Stimulated activated CD8-positive, alpha-beta memory T cell treated with anti-CD3 and anti-CD28 coated beads, Interleukin-4, amount 100 ng/mL, for 4 hours (primary cell): ENCODE results near the gene RFX2.

Experiments used
- DNase-seq, 2 donors: peaks; one replicate each; pipeline ENCODE4 v3.0.0-alpha.2; 2020; ENCODE audit warnings: low read depth in 2 of 2, low spot score in 1 of 2

The RFX2 gene

GRCh38 chr19:6061376-6062130, 48.7 kb downstream of the RFX2 start:
- DNase-seq = no peak

GRCh38 chr19:6060600-6061375, 49.5 kb downstream of the RFX2 start:
- peak in 1 of 2 donors; percentile 37 for DNase-seq

- DNase-seq = no peak
Measured at GRCh38 chr19:6059988-6060599, 50.2 kb downstream of the RFX2 start.

- DNase-seq = no peak
Measured at GRCh38 chr19:6059396-6059947, 50.8 kb downstream of the RFX2 start.

GRCh38 chr19:6058518-6059201, 51.6 kb downstream of the RFX2 start:
- DNase-seq = no peak

- DNase-seq = no peak
Measured at GRCh38 chr19:6057651-6058517, 52.4 kb downstream of the RFX2 start.

GRCh38 chr19:6056801-6057650, 53.3 kb downstream of the RFX2 start:
- no peak for DNase-seq

- DNase-seq = no peak
Measured at GRCh38 chr19:6056282-6056741, 54.0 kb downstream of the RFX2 start.

- no peak for DNase-seq
Measured at GRCh38 chr19:6055013-6055795, 55.1 kb downstream of the RFX2 start.

- DNase-seq = peak; percentile 49 to 55
Measured at GRCh38 chr19:6048793-6049405, 61.4 kb downstream of the RFX2 start.

GRCh38 chr19:6048348-6048747, 62.0 kb downstream of the RFX2 start:
- no peak for DNase-seq

GRCh38 chr19:6047741-6048251, 62.5 kb downstream of the RFX2 start:
- no peak for DNase-seq

GRCh38 chr19:6047256-6047655, 63.0 kb downstream of the RFX2 start:
- no peak for DNase-seq

- DNase-seq = no peak
Measured at GRCh38 chr19:6045108-6045507, 65.2 kb downstream of the RFX2 start.

- DNase-seq = no peak
Measured at GRCh38 chr19:6044056-6044805, 66.1 kb downstream of the RFX2 start.

- DNase-seq = no peak
Measured at GRCh38 chr19:6042776-6043726, 67.2 kb downstream of the RFX2 start.
